Heart left ventricle (tissue), 16 donors: Measurements from ENCODE around the gene SLC24A4. TPM values are rescaled to one million over a fixed set of nuclear protein-coding genes. Genes with fewer than 3 reads are reported as not detected.
A peak's percentile ranks its signal among the peaks of the same experiment; 100 is the strongest.

Experiments
- ATAC-seq, 4 donors: fragments of 200-7000 bp; cut with Tn5 transposase; one replicate each; pipeline ENCODE4 v1.9.1; 2020 to 2022; ENCODE audit warnings: moderate library complexity in 4 of 4, mild to moderate bottlenecking in 3 of 4, moderate number of reproducible peaks in 1 of 4
- DNase-seq, 5 donors: peaks; one replicate each; pipeline ENCODE4 v3.0.0-alpha.2; 2020
- H3K27ac ChIP-seq, 12 donors: fragments of 200-600 bp; sonication (generic) in 4 of 12; one replicate each; pipeline versions ENCODE4 v1.5.0 to v1.8.0; 2016 to 2022; ENCODE audit warnings: mild to moderate bottlenecking in 2 of 12
- H3K27me3 ChIP-seq, 9 donors: fragments of 200-600 bp; sonication (generic) in 2 of 9; one replicate each; pipeline versions ENCODE4 v1.5.1 to v1.8.0; 2016 to 2022; ENCODE audit warnings: mild to moderate bottlenecking in 3 of 9
- H3K36me3 ChIP-seq, 9 donors: fragments of 200-600 bp; sonication (generic) in 2 of 9; one replicate each; pipeline versions ENCODE4 v1.5.0 to v1.8.0; 2018 to 2022; ENCODE audit warnings: mild to moderate bottlenecking in 2 of 9
- H3K4me1 ChIP-seq, 12 donors: fragments of 200-600 bp; sonication (generic) in 4 of 12; one replicate each; pipeline versions ENCODE4 v1.5.0 to v1.8.0; 2016 to 2022; ENCODE audit warnings: mild to moderate bottlenecking in 3 of 12
- H3K4me3 ChIP-seq, 12 donors: fragments of 200-600 bp; sonication (generic) in 4 of 12; one replicate each; pipeline versions ENCODE4 v1.5.0 to v1.8.0; 2017 to 2022; ENCODE audit warnings: mild to moderate bottlenecking in 9 of 12, moderate library complexity in 4 of 12
- H3K9me3 ChIP-seq, 12 donors: fragments of 200-600 bp; sonication (generic) in 4 of 12; one replicate each; pipeline versions ENCODE4 v1.5.0 to v1.8.0; 2016 to 2022; ENCODE audit warnings: mild to moderate bottlenecking in 1 of 12
- CTCF ChIP-seq, 12 donors: fragments of 200-600 bp; sonication (generic) in 4 of 12; IDR thresholded peaks; one replicate each; pipeline versions ENCODE4 v1.5.0 to v1.8.0; 2018 to 2022; ENCODE audit warnings: antibody characterized with exemption in 12 of 12, mild to moderate bottlenecking in 5 of 12
- POLR2A ChIP-seq, 2 donors: fragments of 450-650 bp; IDR thresholded peaks; one replicate each; pipeline ENCODE4 v1.6.1; 2017; ENCODE audit warnings: antibody characterized with exemption in 2 of 2, mild to moderate bottlenecking in 2 of 2, moderate library complexity in 2 of 2
- WGBS, 4 donors: extraction: QIAGEN DNeasy Blood & Tissue Kit in 2 of 4; methylation state at CpG; one replicate each; pipeline versions ENCODE4 v1.1.5 to v1.1.7; 2013 to 2018; 5-methylcytosine and 5-hydroxymethylcytosine counted together
- intact Hi-C, 10 donors: fragments of 100-400 bp; cut with DNase I; formaldehyde crosslinking; loops; one replicate each; pipeline versions ENCODE4 v1.11.1 to v1.14.2; 2022
- polyA plus RNA-seq, 2 donors: library from polyadenylated mRNA; stranded (reverse); fragments of 200-250 nt; gene quantifications; one replicate each; pipeline ENCODE4 v1.2.3, GENCODE V29; 2013
- total RNA-seq, 9 donors: library from RNA; depleted of rRNA in 2 of 9; stranded (reverse); fragments of >200 nt in 2 of 9; fragmentation: NEBNext Ultra II Directional in 3 of 9; extraction: Animal tissue kit (Norgen Biotek cat#: 25700) in 3 of 9; gene quantifications; one replicate each; pipeline versions ENCODE4 v1.1.0 to v1.2.4, GENCODE V29; 2016 to 2023
- donor health status: ischemic (EF 13 %, LVEDD 7.1; RV severe dilation, severe dysfunction).
- donor health status: healthy with polysubstance abuse.
- donor health status: DM: no; HTN: yes; CAD: no.
- donor health status: DM: no; HTN: no; CAD: no.
- donor health status: ischemic (EF 25% LVEDD 6.9; RV normal size, moderate dysfunction).
- donor health status: ischemic (EF 25% LVEDD 5.7; RV mildly dilated, moderate dysfunction).
- donor health status: healthy.
- donor health status: DM: yes; HTN: yes; CAD: no.
- donor health status: ischemic (EF 35%, LVEDD 5.7; RV mildly dilated, moderate dysfunction).
- donor health status: nonischemic (EF 11% LVEDD 7.7; RV severe dilation, severe dysfunction).
- donor health status: DM: yes; HTN: yes; CAD: no.
- donor health status: PGD.
- donor health status: ischemic (EF 29% LVEDD 5.4; RV normal size, mild dysfunction).
- donor health status: nonischemic (EF 23%, LVEDD 6.1; RV moderate dilation, normal function).

SLC24A4 gene
- total and polyA plus RNA-seq, 11 donors = 0.05 to 1.6 (median 0.23) TPM

- peak overlapping the region in 4 of 12 donors; percentile 13 to 39 (median 24) for H3K4me3 ChIP-seq
- peak overlapping the region; percentile 72 to 95 (median 85) for H3K27ac ChIP-seq
- no peaks in the 10 kb centered on the region for H3K9me3 ChIP-seq
- TF ChIP-seq POLR2A (IDR thresholded peaks at IDR 0.05) = no peak
- TF ChIP-seq CTCF (IDR thresholded peaks at IDR 0.05) = no peak
- no peaks in the 10 kb centered on the region for H3K27me3 ChIP-seq
- ATAC-seq (no peak), DNase-seq (no peak)
- H3K4me1 ChIP-seq = peaks cover 6 to 49% (median 23%) of the 10 kb centered on the region in 12 donors
- intact Hi-C loops = no loop called here
- WGBS, 4 donors = 57 to 75% (median 70%) methylated on average over 4 to 6 of the region's 6 CpGs
- no peaks in the 10 kb centered on the region for H3K36me3 ChIP-seq
These were observed 137.6 kb downstream of the SLC24A4 start for GRCh38 chr14:92460541-92460915.

- Histone ChIP-seq H3K27ac (peak overlapping the region; percentile 72 to 95 (median 85)), H3K4me3 (peak overlapping the region in 8 of 12 donors; percentile 6 to 39 (median 14)), H3K36me3 (no peaks in the 10 kb centered on the region), H3K27me3 (no peaks in the 10 kb centered on the region), H3K9me3 (no peaks in the 10 kb centered on the region), H3K4me1 (peaks cover 6 to 54% (median 23%) of the 10 kb centered on the region in 12 donors)
- DNase-seq (peak in 4 of 5 donors; percentile 44 to 64 (median 58)), ATAC-seq (peak in 3 of 4 donors; percentile 32 to 62 (median 33))
- no peak for TF ChIP-seq POLR2A (IDR thresholded peaks at IDR 0.05)
- TF ChIP-seq CTCF (IDR thresholded peaks at IDR 0.05) = peak in 2 of 12 donors; percentile 5 to 13
- WGBS, 4 donors = 38 to 53% (median 44%) methylated on average over 11 to 19 of the region's 19 CpGs
- intact Hi-C loops = loop anchor here in 1 of 10 donors (1.0 kb wide), 1 partner anchor 52 kb away; the partner anchor contains the start of gene RIN3
These were observed 138.1 kb downstream of the SLC24A4 start for GRCh38 chr14:92460916-92461579.

GRCh38 chr14:92461891-92462290, 138.9 kb downstream of the SLC24A4 start:
- Histone ChIP-seq H3K27ac (peak overlapping the region in 10 of 12 donors; percentile 78 to 95 (median 86)), H3K9me3 (peaks cover 0 to 7% (median 0%) of the 10 kb centered on the region in 12 donors), H3K4me3 (peak overlapping the region in 1 of 12 donors; percentile 39), H3K36me3 (no peaks in the 10 kb centered on the region), H3K4me1 (peaks cover 6 to 57% (median 22%) of the 10 kb centered on the region in 12 donors), H3K27me3 (no peaks in the 10 kb centered on the region)
- DNase-seq (peak in 1 of 5 donors; percentile 7), ATAC-seq (no peak)
- no peak for TF ChIP-seq CTCF (IDR thresholded peaks at IDR 0.05)
- no peak for TF ChIP-seq POLR2A (IDR thresholded peaks at IDR 0.05)
- intact Hi-C loops = loop anchor here in 1 of 10 donors (1.0 kb wide), 1 partner anchor 51 kb away; the partner anchor contains the start of gene RIN3
- 86 to 92% (median 87%) methylated on average over 7 of the region's 7 CpGs for WGBS, 4 donors

- Histone ChIP-seq H3K4me3 (no peak overlapping the region), H3K27me3 (no peaks in the 10 kb centered on the region), H3K9me3 (peaks cover 0 to 12% (median 0%) of the 10 kb centered on the region in 12 donors), H3K4me1 (peaks cover 6 to 56% (median 22%) of the 10 kb centered on the region in 12 donors), H3K27ac (peak overlapping the region in 3 of 12 donors; percentile 17 to 87 (median 85)), H3K36me3 (no peaks in the 10 kb centered on the region)
- DNase-seq (no peak), ATAC-seq (no peak)
- intact Hi-C loops = no loop called here
- WGBS, 4 donors = 90 to 97% (median 93%) methylated on average over 4 of the region's 4 CpGs
- TF ChIP-seq POLR2A (IDR thresholded peaks at IDR 0.05) (no peak), CTCF (IDR thresholded peaks at IDR 0.05) (no peak)
These were observed 139.6 kb downstream of the SLC24A4 start for GRCh38 chr14:92462568-92462967.
